SH-SY5Y (cell line): Measurements from ENCODE around the gene PDE1C.

Experiments
- GATA2 ChIP-seq: IDR thresholded peaks from 2 replicates; pipeline ENCODE4 v1.6.1; 2011; ENCODE audit warnings: mild to moderate bottlenecking, low read depth, low read length
- GATA3 ChIP-seq: IDR thresholded peaks from 2 replicates; pipeline ENCODE4 v1.6.1; 2011; ENCODE audit warnings: low read depth, mild to moderate bottlenecking, low read length, moderate library complexity

The PDE1C gene

DNA sequence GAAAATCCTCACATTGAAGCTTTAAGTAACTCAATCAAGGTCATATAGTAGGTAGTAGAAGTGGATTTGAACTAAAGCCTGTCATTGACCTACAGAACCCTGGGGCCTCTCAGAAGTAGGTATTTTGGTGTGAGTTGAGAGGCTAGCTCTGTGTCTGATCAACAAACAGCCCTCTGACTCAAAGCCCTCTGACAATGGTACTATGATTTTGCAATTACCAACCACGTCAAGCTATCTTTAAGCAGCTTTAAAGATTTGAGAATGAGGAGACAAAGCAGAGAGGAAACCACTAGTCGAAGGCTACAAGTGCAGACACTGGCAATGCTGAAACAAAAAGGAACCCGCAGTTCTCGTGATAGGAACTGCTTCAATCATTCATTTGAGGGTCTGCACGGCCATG is 19.0 kb upstream of the PDE1C start:
- TF ChIP-seq GATA3 (no peak), GATA2 (no peak)

DNA sequence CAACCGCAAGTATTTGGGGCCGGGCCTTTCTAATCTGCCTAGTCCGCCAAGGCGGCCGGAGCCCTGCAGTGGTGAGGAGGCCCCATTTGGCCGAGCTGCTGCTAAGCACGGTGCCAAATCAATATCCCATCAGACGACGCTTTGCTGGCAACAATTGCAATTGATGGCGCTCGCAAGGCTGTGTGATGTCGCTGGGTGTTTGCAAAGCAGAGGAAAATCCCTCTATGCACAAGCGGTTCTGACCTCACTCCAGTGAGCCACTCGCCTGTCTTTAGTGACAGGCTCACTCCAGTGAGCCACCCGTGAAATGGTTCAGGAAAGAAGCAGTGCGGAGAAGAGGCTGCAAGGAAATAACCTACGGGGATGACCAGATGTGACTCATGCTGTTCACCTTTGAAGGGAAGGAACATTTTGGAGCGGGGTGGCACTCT is 18.3 kb upstream of the PDE1C start:
- TF ChIP-seq GATA3 (no peak), GATA2 (no peak)

DNA sequence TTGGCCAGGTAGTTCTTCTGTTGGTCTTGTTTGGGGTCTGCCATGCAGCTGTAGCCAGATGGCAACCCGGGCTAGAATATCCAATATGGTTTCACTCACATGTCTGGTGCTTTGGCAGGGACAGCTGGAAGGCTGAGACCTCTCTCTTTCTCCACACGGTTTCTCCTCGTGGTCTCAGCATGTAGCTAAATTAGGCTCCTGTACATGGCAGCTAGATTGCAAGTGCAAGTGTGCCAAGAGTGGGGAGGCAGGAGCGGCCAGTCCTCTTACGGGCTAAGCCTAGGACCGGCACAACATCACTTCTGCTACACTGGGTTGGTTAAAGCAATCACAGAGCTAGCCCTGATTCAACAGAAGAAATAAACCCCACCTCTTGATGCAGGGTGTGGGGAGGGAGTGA is 9.3 kb upstream of the PDE1C start:
- TF ChIP-seq GATA2 (no peak), GATA3 (no peak)

DNA sequence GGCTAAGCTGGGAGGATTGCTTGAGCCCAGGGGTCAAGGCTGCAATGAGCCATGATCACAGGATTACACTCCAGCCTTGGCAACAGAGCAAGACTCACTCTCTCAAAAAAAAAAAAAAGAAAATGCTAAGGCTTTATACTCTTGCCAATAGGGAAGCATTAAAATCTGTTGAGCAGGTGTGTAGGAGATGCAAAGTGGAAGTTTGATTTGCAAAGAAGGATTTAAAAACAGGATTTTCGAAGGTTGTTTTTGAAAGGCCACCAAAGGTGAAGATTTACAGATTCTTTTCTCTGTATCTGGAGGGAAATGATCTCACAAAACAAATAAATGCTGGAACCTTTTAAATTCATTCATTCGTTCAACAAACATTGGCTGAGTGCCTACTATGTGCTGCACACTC is 8.6 kb upstream of the PDE1C start:
- no peak for TF ChIP-seq GATA2
- TF ChIP-seq GATA3: no peak

DNA sequence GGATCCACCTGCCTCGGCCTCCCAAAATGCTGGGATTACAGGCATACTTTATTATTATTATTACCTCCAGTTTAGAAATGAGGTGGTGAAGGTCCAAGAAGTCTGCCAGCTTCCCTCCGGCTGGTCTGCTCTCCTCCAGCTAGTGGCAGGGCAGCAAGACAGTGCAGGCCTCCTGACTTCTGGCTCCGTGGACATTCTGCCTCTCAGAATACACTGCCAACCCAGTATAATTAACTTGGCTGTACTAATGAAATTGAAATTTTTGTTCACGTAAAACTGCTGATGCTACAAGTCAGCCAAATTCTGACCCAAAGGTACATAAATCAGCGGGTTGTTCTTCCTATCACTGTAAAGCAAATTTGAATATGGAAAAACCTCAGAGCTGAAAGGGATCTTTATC is 7.6 kb upstream of the PDE1C start:
- TF ChIP-seq GATA2 (no peak), GATA3 (no peak)

DNA sequence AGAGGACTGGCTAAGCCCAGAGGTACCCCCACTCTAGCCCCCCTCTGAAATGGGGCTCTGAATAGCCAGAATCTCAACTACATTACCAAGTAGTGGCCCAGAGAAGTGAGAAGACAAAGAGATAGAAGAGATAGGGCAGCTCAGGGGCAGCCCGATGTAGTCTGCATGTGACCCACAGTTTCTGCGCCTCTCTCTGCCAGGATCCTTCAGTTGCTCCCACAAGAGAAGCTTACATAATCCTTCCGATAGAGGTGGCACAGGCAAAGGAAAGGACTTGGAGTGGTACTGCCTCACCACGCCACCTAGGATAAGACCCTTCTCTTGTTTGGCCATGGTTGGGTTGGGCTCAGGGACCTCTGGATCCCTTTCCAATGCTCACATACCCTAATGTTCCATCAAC is 5.4 kb upstream of the PDE1C start:
- TF ChIP-seq GATA3: no peak
- no peak for TF ChIP-seq GATA2

DNA sequence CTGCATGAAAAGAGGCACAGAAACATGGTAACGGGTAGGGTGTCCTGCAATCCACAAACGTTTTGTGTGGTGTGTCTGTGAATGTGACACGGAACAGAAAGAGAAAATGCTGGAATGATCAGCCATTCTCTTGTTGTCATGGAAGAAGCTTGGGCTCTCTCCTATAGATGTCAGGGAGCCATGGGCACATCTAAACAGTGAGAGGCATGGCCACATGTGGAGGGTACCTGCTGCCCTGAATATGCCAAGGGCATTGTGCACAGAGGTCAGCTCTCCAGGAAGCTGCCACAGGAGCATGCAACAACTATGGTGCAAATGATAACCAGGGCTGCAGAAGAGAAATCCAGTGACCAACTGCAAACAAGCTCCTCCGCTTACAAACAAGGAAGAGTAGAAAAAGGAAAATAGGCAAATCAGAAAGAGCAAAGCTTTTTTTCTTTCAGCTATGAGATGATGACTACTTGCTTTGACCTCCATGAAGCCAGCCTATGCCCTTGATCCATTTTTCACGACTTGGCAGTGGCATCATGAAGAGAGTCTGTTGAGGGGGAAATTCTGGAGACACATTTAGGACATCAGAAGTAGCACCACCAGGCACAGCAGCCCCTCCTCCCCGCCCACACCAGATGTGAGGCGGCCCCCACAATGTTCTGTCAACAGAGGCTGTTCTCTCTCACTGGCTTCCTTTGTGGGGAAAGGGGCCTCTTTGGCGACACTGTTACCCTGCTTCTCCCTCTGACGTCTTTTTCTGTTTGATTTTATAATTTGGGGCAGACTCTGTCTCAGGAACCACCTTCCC is 4.8 kb upstream of the PDE1C start:
- TF ChIP-seq GATA2: no peak
- TF ChIP-seq GATA3: no peak

DNA sequence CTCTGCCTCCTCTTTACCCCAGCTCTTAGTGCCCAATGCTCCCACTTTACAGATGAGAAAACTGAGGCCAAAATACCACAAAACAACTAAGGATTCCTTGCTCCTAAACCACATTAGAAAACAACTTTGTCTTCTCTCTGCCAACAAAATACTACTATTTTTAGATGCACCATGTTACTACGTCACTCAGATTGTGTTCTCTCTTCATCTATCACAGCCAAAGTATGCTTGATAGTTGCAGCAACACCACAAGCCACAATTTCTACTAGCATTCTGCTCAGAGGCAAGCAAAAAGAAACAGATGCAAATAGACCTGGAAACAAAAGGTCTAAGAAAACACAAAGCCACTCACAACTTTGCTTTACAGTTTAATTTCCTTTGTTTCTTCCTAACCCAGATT is 3.3 kb upstream of the PDE1C start:
- TF ChIP-seq GATA2 (no peak), GATA3 (no peak)

DNA sequence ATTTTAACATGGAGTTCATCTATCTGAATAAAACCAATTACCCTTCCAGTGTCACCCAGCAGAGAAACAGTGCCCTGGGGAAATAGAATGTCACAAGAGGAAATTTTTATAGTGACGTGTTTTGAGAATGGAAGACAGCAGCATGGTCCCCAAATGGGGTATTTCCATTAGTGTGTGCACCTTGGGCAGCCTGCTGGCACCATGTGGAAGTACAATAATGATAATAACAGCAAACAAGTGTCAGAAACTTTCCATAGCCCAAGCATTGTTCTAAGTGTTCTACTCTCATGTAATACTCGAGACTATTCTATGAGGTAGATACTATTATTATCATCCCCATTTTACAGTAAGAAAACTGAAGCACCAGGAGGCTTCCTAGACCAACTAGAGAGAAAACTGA is 2.2 kb upstream of the PDE1C start:
- TF ChIP-seq GATA3: no peak
- no peak for TF ChIP-seq GATA2

DNA sequence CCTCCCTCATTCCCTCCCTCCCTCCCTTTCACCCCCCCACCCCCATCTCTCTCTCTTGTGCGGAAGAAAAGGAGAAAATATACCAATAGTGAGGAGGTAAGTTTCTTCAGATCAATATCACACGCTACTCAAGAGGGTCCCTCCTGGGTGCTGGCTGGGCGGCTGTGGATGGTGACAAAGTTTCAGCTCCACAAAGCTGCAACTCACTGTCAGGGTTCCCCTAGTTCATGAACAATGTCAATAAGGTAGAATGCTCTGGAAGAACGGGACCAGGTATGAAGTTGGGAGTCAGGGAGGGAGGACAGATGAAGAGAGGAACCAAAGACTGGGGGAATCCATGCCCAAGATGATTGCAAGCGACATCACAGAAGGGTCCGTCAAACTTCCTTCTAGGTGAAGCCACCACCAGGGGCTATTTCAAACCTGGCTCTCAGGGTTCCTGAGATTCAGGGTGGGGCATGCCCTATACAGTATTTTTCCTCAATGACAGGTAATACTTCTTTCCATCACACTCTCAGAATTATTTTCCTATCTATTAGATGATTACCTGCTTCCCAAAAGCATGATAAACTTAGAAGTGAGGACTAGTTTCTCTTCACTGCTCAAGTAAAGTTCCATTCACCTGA is 1.4 kb upstream of the PDE1C start:
- TF ChIP-seq GATA3 (no peak), GATA2 (no peak)

DNA sequence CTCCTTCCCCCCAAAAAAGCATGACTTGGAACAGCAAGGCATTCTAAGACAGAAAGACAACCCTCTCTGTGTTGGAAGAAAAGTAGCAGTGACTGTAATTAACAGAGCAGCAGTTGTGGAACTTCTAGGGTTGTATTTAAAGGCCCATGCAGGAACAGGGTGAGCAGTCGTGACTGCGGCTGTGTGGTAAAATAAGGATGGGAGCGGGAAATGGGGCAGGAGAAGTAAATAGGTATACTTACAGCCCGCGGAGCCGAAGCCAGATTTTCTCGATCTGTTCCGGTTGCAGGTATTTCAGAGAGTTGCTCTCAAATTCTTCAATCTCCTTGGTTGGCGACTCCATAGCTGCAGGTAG is 179 bp downstream of the PDE1C start:
- TF ChIP-seq GATA3 (no peak), GATA2 (no peak)

DNA sequence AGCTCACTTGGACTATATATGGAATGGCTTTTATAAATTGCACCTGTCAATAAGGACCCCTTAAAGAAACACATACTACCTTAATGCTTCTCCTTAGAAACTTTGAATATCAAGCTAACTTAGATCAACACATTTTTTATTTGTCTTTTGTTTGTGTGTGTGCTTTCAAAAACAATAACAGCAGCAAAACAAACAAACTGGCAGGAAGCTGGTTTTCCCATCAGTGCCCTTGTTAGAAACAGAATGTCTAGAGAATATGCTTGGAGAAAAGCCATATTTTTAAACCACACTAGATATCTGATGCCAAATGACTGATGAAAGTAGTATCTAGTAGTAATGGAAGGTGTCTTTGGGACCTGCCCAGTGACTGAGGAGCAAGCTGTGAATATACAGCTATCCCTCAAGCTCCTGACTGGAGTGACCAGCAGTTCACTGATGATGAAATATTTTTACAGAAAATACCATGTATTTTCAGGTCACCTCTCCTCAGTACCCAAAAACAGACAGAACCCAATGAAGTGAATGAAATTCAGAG is 1.0 kb downstream of the PDE1C start:
- TF ChIP-seq GATA2 (no peak), GATA3 (no peak)

DNA sequence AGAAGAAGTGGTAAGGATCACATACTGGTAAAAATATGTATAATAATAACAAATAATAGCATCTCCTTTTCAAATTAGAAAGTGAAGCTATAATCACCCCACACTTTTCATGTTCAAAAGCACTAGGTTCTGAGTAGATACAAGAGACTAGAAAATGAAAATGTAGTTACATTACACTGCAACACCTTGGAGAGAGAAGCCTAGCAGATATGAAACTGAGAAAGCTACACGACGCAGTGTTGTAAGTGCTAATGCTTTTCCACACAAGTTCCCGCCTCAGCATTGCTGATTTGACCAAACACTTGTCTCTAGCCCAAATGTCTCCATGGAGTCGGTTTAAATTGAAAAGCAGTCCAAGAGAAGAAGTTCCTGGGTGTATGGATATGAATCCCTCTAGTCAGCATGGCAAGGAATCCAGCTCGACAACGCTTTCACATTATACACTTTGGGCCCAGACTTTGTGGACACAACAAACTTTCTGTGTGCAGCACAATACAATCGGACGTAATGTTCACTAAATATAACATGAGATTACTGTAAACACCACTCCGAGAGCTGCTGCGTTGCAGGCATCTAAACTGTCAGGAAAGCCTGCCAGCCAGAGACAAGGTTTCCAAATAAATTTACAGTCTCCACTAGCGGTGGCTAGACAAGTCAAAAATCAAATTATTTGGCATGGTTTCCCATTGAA is 1.7 kb downstream of the PDE1C start:
- TF ChIP-seq GATA2 (no peak), GATA3 (no peak)

DNA sequence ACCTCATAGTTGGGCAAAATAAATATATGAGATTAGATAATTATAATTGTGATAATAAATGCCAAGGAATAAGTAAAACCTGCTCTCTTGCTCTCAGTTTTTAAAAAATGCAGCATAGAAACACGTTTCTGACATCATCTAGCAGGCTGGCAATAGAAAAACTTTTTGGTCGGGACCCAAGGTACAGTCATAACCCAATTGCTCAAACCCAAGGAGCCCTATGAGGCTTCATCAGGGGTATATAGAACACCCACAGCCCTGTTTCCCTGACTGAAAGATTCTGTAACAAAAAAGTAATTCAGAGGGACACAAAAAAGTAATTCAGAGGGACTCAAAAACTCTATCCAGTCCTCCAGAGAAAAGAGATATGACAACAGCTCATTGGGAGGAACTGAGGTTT is 3.8 kb downstream of the PDE1C start:
- no peak for TF ChIP-seq GATA3
- TF ChIP-seq GATA2: no peak

DNA sequence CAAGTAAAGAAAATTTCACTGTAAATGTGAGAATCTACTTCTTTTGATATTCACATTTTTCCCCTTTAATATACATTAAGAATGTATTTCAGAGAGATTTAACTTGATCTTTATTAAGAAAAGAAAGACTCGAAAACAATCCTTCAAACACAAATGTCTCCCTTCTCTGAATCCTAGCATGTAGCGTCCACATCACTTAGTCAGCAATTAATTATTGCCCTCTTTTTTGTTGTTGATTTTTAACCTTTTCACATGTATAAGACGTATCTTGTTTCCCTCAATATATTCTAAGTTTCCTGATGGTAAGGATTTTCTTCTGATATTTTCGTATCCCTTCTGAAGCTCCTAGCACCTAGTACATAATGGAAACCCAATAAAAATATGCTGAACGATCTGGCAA is 6.6 kb downstream of the PDE1C start:
- no peak for TF ChIP-seq GATA2
- no peak for TF ChIP-seq GATA3

DNA sequence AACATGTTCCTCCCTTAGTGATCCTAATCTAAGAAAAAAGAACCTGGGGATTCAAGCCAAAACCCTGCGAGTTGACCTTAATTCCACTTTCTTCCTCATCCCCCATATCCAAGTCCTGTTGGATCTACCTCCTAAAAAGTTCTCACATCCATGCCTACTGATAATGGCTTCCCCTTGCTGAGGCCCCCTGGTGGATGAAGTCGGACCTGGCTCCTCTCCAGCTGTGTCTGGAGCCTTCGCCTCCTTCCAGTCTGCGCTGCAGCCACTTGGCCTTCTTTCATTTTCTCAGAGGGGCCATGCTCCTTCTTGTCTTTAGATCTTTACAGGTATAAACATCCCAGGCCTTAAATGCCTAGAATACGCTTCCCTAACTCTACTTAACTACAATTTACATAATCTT is 8.1 kb downstream of the PDE1C start:
- TF ChIP-seq GATA2: no peak
- TF ChIP-seq GATA3: no peak

DNA sequence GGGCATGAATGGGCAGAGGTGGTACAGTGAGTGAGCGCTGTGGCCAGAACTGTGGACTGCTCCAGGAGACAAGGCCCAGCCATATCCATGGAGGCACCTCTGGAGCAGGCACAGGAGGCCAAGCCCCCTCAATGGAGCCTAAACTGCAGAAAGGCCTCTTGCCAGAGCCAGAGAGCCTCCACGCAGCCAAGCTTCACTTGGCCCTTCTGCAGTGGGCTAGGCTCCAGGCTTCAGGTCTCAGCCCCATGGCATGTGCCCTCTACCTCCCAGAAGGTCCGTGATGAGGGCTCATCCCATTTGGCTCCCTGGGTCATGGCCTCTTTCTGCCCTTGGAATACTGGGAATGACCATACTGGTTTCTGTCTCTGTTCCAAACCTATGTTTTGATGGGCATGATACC is 8.9 kb downstream of the PDE1C start:
- no peak for TF ChIP-seq GATA3
- TF ChIP-seq GATA2: no peak
